BJ (cell line): ENCODE measurements around the gene PYCARD. TPM values are rescaled to one million over a fixed set of nuclear protein-coding genes. Genes with fewer than 3 reads are reported as not detected.

Experiments
- CTCF ChIA-PET: fragments of 350-600 bp; formaldehyde crosslinking; extraction: SDS; loops from one replicate; lab custom pipeline; 2021; ENCODE audit warnings: antibody characterized with exemption, inconsistent platforms; lab: Yijun Ruan, JAX
- POLR2A ChIA-PET: fragments of 300-600 bp; sonication (Branson Sonifier 250); formaldehyde crosslinking; extraction: SDS; loops from one replicate; lab custom pipeline; 2021; ENCODE audit warnings: antibody characterized with exemption; lab: Charles Lee
- DNase-seq: peaks from one replicate; pipeline ENCODE4 v3.0.0-alpha.2; 2011; ENCODE audit warnings: low read depth
- H3K27me3 ChIP-seq: 2 replicates; pipeline ENCODE4 v1.6.0; 2011; ENCODE audit warnings: low read length; ENCODE audit not compliant: control insufficient read depth, insufficient read depth
- H3K36me3 ChIP-seq: 2 replicates; pipeline ENCODE4 v1.5.1; 2011; ENCODE audit warnings: low read length; ENCODE audit not compliant: control insufficient read depth, insufficient read depth
- H3K4me3 ChIP-seq: 2 replicates; pipeline ENCODE4 v1.5.1; 2011; ENCODE audit warnings: low read depth, mild to moderate bottlenecking, control low read depth, low read length
- polyA plus RNA-seq: library from polyadenylated mRNA; depleted of rRNA; stranded (reverse); fragments of >200 nt; gene quantifications from 2 replicates; pipeline ENCODE4 v1.2.3, GENCODE V29; 2011
- TF ChIP-seq, protein P1 (sequence below): IDR thresholded peaks from 2 replicates; pipeline ENCODE4 v1.5.1; 2011; ENCODE audit warnings: low read depth, mild to moderate bottlenecking, control low read depth, inconsistent platforms, low read length, moderate library complexity; ENCODE audit not compliant: insufficient read depth

Gene PYCARD
- polyA plus RNA-seq, 1 experiment, result 23.9 TPM

GRCh38 chr16:31225193-31225592 lies 22.6 kb upstream of the PYCARD start:
- ChIA-PET POLR2A (no interaction called here), CTCF (interaction anchor here (0.7 kb wide), 1 partner anchor 100 kb away, joined by 3 read pairs; no protein-coding TSS in a partner anchor)
- no peaks in the 10 kb centered on the region for H3K36me3 ChIP-seq
- DNase-seq, result no peak
- TF ChIP-seq, protein P1, sequence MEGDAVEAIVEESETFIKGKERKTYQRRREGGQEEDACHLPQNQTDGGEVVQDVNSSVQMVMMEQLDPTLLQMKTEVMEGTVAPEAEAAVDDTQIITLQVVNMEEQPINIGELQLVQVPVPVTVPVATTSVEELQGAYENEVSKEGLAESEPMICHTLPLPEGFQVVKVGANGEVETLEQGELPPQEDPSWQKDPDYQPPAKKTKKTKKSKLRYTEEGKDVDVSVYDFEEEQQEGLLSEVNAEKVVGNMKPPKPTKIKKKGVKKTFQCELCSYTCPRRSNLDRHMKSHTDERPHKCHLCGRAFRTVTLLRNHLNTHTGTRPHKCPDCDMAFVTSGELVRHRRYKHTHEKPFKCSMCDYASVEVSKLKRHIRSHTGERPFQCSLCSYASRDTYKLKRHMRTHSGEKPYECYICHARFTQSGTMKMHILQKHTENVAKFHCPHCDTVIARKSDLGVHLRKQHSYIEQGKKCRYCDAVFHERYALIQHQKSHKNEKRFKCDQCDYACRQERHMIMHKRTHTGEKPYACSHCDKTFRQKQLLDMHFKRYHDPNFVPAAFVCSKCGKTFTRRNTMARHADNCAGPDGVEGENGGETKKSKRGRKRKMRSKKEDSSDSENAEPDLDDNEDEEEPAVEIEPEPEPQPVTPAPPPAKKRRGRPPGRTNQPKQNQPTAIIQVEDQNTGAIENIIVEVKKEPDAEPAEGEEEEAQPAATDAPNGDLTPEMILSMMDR, result no peak
- no peaks in the 10 kb centered on the region; the same call in none of the 2 replicates for H3K27me3 ChIP-seq
- no peak overlapping the region for H3K4me3 ChIP-seq

DNA sequence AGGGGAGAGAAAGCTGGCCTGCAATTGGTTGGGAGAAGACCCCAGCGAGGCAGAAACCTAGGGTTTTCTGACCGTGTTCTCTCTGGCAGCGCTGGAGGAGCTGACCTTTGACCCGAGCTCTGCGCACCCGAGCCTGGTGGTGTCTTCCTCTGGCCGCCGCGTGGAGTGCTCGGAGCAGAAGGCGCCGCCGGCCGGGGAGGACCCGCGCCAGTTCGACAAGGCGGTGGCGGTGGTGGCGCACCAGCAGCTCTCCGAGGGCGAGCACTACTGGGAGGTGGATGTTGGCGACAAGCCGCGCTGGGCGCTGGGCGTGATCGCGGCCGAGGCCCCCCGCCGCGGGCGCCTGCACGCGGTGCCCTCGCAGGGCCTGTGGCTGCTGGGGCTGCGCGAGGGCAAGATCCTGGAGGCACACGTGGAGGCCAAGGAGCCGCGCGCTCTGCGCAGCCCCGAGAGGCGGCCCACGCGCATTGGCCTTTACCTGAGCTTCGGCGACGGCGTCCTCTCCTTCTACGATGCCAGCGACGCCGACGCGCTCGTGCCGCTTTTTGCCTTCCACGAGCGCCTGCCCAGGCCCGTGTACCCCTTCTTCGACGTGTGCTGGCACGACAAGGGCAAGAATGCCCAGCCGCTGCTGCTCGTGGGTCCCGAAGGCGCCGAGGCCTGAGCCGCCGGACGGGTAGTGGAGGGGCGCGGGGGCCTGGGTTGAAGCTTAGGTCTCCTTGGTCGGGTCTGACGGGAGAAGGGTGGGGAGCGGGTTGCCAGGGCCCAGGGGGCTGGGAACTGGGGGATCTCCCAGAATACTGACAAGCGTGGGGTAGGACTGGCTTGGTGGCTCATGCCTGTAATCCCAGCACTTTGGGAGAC lies 21.8 kb upstream of the PYCARD start:
- CTCF ChIA-PET, result interaction anchor here (0.6 kb wide), 1 partner anchor 32 kb away, joined by 3 read pairs; no protein-coding TSS in a partner anchor
- no peaks in the 10 kb centered on the region for H3K36me3 ChIP-seq
- POLR2A ChIA-PET, result no interaction called here
- TF ChIP-seq, protein P1, result no peak
- no peaks in the 10 kb centered on the region; the same call in none of the 2 replicates for H3K27me3 ChIP-seq
- H3K4me3 ChIP-seq, result no peak overlapping the region
- DNase-seq, result no peak

GRCh38 chr16:31223044-31223443 lies 20.5 kb upstream of the PYCARD start:
- no peak for DNase-seq
- TF ChIP-seq, protein P1, result no peak
- H3K36me3 ChIP-seq, result no peaks in the 10 kb centered on the region
- peaks cover under 1% of the 10 kb centered on the region for H3K27me3 ChIP-seq
- CTCF ChIA-PET, result no interaction called here
- POLR2A ChIA-PET, result no interaction called here
- no peak overlapping the region for H3K4me3 ChIP-seq

DNA sequence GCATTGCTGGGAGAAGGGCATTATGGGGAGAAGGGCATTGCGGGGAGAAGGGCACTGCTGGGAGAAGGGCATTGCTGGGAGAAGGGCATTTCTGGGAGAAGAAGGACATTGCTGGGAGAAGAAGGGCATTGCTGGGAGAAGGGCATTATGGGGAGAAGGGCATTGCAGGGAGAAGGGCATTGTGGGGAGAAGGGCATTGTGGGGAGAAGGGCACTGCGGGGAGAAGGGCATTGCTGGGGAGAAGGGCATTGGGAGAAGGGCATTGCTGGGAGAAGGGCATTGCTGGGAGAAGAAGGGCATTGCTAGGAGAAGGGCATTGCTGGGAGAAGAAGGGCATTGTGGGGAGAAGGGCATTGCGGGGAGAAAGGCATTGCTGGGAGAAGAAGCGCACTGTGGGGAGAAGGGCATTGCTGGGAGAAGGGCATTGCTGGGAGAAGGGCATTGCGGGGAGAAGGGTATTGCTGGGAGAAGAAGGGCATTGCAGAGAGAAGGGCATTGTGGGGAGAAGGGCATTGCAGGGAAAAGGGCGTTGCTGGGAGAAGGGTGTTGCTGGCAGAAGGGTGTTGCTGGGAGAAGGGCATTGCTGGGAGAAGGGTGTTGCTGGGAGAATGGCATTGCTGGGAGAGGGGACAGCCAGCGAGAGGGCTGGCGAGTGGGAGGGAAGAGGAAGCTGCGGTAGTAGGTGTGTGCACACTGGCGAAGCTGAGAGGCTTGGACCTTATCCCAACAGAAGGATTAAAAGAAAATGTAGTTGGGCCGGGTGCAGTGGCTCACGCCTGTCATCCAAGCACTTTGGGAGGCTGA lies 19.0 kb upstream of the PYCARD start:
- no peak for DNase-seq
- POLR2A ChIA-PET, result no interaction called here
- H3K27me3 ChIP-seq, result peaks cover 11% of the 10 kb centered on the region

More for the DNA sequence above, 19.0 kb upstream of the PYCARD start:
- TF ChIP-seq, protein P1, result no peak
- CTCF ChIA-PET, result no interaction called here
- H3K36me3 ChIP-seq, result no peaks in the 10 kb centered on the region
- no peak overlapping the region for H3K4me3 ChIP-seq
